Muscle of arm (tissue), 12 donors: ENCODE data around the gene RAPGEF3. TPM values are rescaled to one million over a fixed set of nuclear protein-coding genes. Genes with fewer than 3 reads are reported as not detected.

Experiments used
- DNase-seq: peaks from one replicate; pipeline ENCODE4 v3.0.0-alpha.2; 2013
- polyA plus RNA-seq, 12 donors: library from polyadenylated mRNA; unstranded; fragments of 120-200 nt; gene quantifications; one replicate each; pipeline ENCODE4 v1.2.1, GENCODE V29; 2013; ENCODE audit not compliant: insufficient read length in 12 of 12

RAPGEF3 gene
- polyA plus RNA-seq, 12 donors, result 7.9 to 17.9 (median 11.0) TPM; not detected in 1

GRCh38 chr12:47776471-47777143, 17.9 kb upstream of the RAPGEF3 start:
- no peak for DNase-seq

GRCh38 chr12:47775100-47775911, 16.6 kb upstream of the RAPGEF3 start:
- DNase-seq, result no peak

GRCh38 chr12:47774663-47775062, 16.0 kb upstream of the RAPGEF3 start:
- no peak for DNase-seq

- DNase-seq, result no peak
These were observed 15.3 kb upstream of the RAPGEF3 start for GRCh38 chr12:47773858-47774580.

GRCh38 chr12:47773062-47773857, 14.6 kb upstream of the RAPGEF3 start, which contains the start of gene SLC48A1:
TSS of gene SLC48A1 (plus strand) at chr12:47773238. CDS start at chr12:47773305, 67 bp downstream.
- peak; percentile 49 for DNase-seq

- DNase-seq, result no peak
These were observed 14.0 kb upstream of the RAPGEF3 start for GRCh38 chr12:47772738-47773061.

GRCh38 chr12:47772094-47772660, 13.5 kb upstream of the RAPGEF3 start:
- DNase-seq, result no peak

- DNase-seq, result no peak
These were observed 12.6 kb upstream of the RAPGEF3 start for GRCh38 chr12:47771304-47771703.

- DNase-seq, result no peak
These were observed 11.5 kb upstream of the RAPGEF3 start for GRCh38 chr12:47770086-47770726.

- DNase-seq, result no peak
These were observed 10.8 kb upstream of the RAPGEF3 start for GRCh38 chr12:47769234-47770085.

- no peak for DNase-seq
These were observed 9.7 kb upstream of the RAPGEF3 start for GRCh38 chr12:47768323-47768811.

GRCh38 chr12:47767216-47767724, 8.6 kb upstream of the RAPGEF3 start:
- DNase-seq, result no peak

GRCh38 chr12:47766502-47767215, 8.0 kb upstream of the RAPGEF3 start:
- no peak for DNase-seq

- no peak for DNase-seq
These were observed 5.0 kb upstream of the RAPGEF3 start for GRCh38 chr12:47763481-47764346.

- DNase-seq, result no peak
These were observed 4.3 kb upstream of the RAPGEF3 start for GRCh38 chr12:47762850-47763465.

- DNase-seq, result no peak
These were observed 171 bp downstream of the RAPGEF3 start for GRCh38 chr12:47758584-47758833.

GRCh38 chr12:47757840-47758583, 668 bp downstream of the RAPGEF3 start:
- DNase-seq, result no peak
